ENCODE data around the gene RBSN. TPM values are rescaled to one million over a fixed set of nuclear protein-coding genes. Genes with fewer than 3 reads are reported as not detected.

The RBSN gene
- total RNA-seq, 1 donor from 2014 or later: 25.7 TPM

- peaks cover 2% of the 10 kb centered on the region for H3K4me1 Mint-ChIP-seq (ENCODE audit: unreplicated experiment)
- H3K27me3 Mint-ChIP-seq (ENCODE audit: unreplicated experiment): peaks cover 10% of the 10 kb centered on the region
- peaks cover 28% of the 10 kb centered on the region for H3K36me3 Mint-ChIP-seq (ENCODE audit: low read depth, unreplicated experiment)
- DNase-seq (ENCODE audit: low spot score): no peak
- H3K9me3 Mint-ChIP-seq (ENCODE audit: unreplicated experiment): no peaks in the 10 kb centered on the region
- H3K27ac Mint-ChIP-seq (ENCODE audit: unreplicated experiment): no peak overlapping the region
- H3K4me3 Mint-ChIP-seq (ENCODE audit: unreplicated experiment): peak overlapping the region; percentile 35
- no peak for TF ChIP-seq CTCF (IDR thresholded peaks at IDR 0.05; ENCODE audit: unreplicated experiment)
These were observed 45.4 kb downstream of the RBSN start for GRCh38 chr3:15053541-15053940.

- H3K36me3 Mint-ChIP-seq (ENCODE audit: low read depth, unreplicated experiment): peaks cover 21% of the 10 kb centered on the region
- no peaks in the 10 kb centered on the region for H3K9me3 Mint-ChIP-seq (ENCODE audit: unreplicated experiment)
- H3K4me1 Mint-ChIP-seq (ENCODE audit: unreplicated experiment): peaks cover 2% of the 10 kb centered on the region
- H3K4me3 Mint-ChIP-seq (ENCODE audit: unreplicated experiment): no peak overlapping the region
- DNase-seq (ENCODE audit: low spot score): no peak
- no peak for TF ChIP-seq CTCF (IDR thresholded peaks at IDR 0.05; ENCODE audit: unreplicated experiment)
- no peak overlapping the region for H3K27ac Mint-ChIP-seq (ENCODE audit: unreplicated experiment)
- peaks cover 10% of the 10 kb centered on the region for H3K27me3 Mint-ChIP-seq (ENCODE audit: unreplicated experiment)
These were observed 46.4 kb downstream of the RBSN start for GRCh38 chr3:15052335-15053242.

GRCh38 chr3:15051531-15051930 is 47.4 kb downstream of the RBSN start:
- peak overlapping the region; percentile 61 for H3K27ac Mint-ChIP-seq (ENCODE audit: unreplicated experiment)
- peaks cover 23% of the 10 kb centered on the region for H3K36me3 Mint-ChIP-seq (ENCODE audit: low read depth, unreplicated experiment)

GRCh38 chr3:15050405-15051092 is 48.4 kb downstream of the RBSN start:
- Mint-ChIP-seq H3K9me3 (ENCODE audit: unreplicated experiment) (no peaks in the 10 kb centered on the region), H3K4me1 (ENCODE audit: unreplicated experiment) (peaks cover 2% of the 10 kb centered on the region), H3K4me3 (ENCODE audit: unreplicated experiment) (no peak overlapping the region), H3K27ac (ENCODE audit: unreplicated experiment) (peak overlapping the region; percentile 66), H3K27me3 (ENCODE audit: unreplicated experiment) (peaks cover 10% of the 10 kb centered on the region), H3K36me3 (ENCODE audit: low read depth, unreplicated experiment) (peaks cover 32% of the 10 kb centered on the region)
- DNase-seq (ENCODE audit: low spot score): no peak
- TF ChIP-seq CTCF (IDR thresholded peaks at IDR 0.05; ENCODE audit: unreplicated experiment): no peak

More at GRCh38 chr3:15051531-15051930, 47.4 kb downstream of the RBSN start:
- peak; percentile 74 for TF ChIP-seq CTCF (IDR thresholded peaks at IDR 0.05; ENCODE audit: unreplicated experiment)
- H3K9me3 Mint-ChIP-seq (ENCODE audit: unreplicated experiment): no peaks in the 10 kb centered on the region
- H3K27me3 Mint-ChIP-seq (ENCODE audit: unreplicated experiment): peaks cover 7% of the 10 kb centered on the region
- peak; percentile 67 for DNase-seq (ENCODE audit: low spot score)
- H3K4me1 Mint-ChIP-seq (ENCODE audit: unreplicated experiment): peaks cover 2% of the 10 kb centered on the region
- H3K4me3 Mint-ChIP-seq (ENCODE audit: unreplicated experiment): no peak overlapping the region

Data from endothelial cell (in vitro differentiated cells).